Mesenchymal stem cell (in vitro differentiated cells and primary cell): ENCODE results near the gene NANP.

Experiments used
- DNase-seq: peaks from one replicate; pipeline ENCODE4 v3.0.0-alpha.2; 2013
- H2AFZ ChIP-seq: one replicate; pipeline ENCODE4 v1.6.1; 2013; ENCODE audit warnings: low read depth, mild to moderate bottlenecking, control low read depth, inconsistent platforms, low read length, moderate library complexity
- H2AK5ac ChIP-seq: 2 replicates; pipeline ENCODE4 v1.6.1; 2013; ENCODE audit warnings: low read length, moderate library complexity, mild to moderate bottlenecking, inconsistent platforms; ENCODE audit not compliant: severe bottlenecking
- H2BK120ac ChIP-seq: one replicate; pipeline ENCODE4 v1.6.1; 2013; ENCODE audit warnings: low read depth, mild to moderate bottlenecking, inconsistent platforms, low read length, moderate library complexity
- H2BK12ac ChIP-seq, 2 experiments: one replicate each; pipeline ENCODE4 v1.6.1; 2013; ENCODE audit warnings: inconsistent platforms in 2 of 2, low read length in 2 of 2, mild to moderate bottlenecking in 2 of 2, moderate library complexity in 2 of 2, control low read depth in 1 of 2
- H2BK15ac ChIP-seq: one replicate; pipeline ENCODE4 v1.6.1; 2013; ENCODE audit warnings: mild to moderate bottlenecking, low read depth, inconsistent platforms; ENCODE audit not compliant: poor library complexity, severe bottlenecking
- H2BK5ac ChIP-seq: 2 replicates; pipeline ENCODE4 v1.6.1; 2013; ENCODE audit warnings: low read depth, mild to moderate bottlenecking, low read length, control low read depth, inconsistent platforms; ENCODE audit not compliant: poor library complexity, severe bottlenecking
- H3K14ac ChIP-seq, 2 experiments: one replicate each; pipeline ENCODE4 v1.6.1; 2013; ENCODE audit warnings: inconsistent platforms in 2 of 2, low read length in 2 of 2, control low read depth in 1 of 2, mild to moderate bottlenecking in 1 of 2, moderate library complexity in 1 of 2
- H3K18ac ChIP-seq, 2 experiments: one replicate each; pipeline ENCODE4 v1.6.1; 2013; ENCODE audit warnings: inconsistent platforms in 2 of 2, low read length in 2 of 2, control low read depth in 1 of 2, low read depth in 1 of 2, mild to moderate bottlenecking in 1 of 2
- H3K23ac ChIP-seq, 2 experiments: one replicate each; pipeline ENCODE4 v1.6.1; 2013; ENCODE audit warnings: inconsistent platforms in 2 of 2, low read length in 2 of 2, mild to moderate bottlenecking in 2 of 2, moderate library complexity in 2 of 2, control low read depth in 1 of 2
- H3K27ac ChIP-seq: 2 replicates; pipeline ENCODE4 v1.5.1; 2013; ENCODE audit warnings: mild to moderate bottlenecking, moderate library complexity, low read length, control low read depth, inconsistent platforms; ENCODE audit not compliant: poor library complexity, severe bottlenecking
- H3K27me3 ChIP-seq, 2 experiments: 2 replicates each; pipeline versions ENCODE4 v1.6.1 to v1.7.0; 2013; ENCODE audit warnings: low read length in 2 of 2, mild to moderate bottlenecking in 2 of 2, moderate library complexity in 2 of 2, control low read depth in 1 of 2, inconsistent platforms in 1 of 2; ENCODE audit not compliant: control insufficient read depth in 1 of 2, insufficient read depth in 1 of 2
- H3K36me3 ChIP-seq, 2 experiments: 2 replicates each; pipeline versions ENCODE4 v1.6.1 to v1.7.0; 2013; ENCODE audit warnings: low read length in 2 of 2, control low read depth in 1 of 2, inconsistent platforms in 1 of 2, low read depth in 1 of 2, mild to moderate bottlenecking in 1 of 2; ENCODE audit not compliant: insufficient read depth in 2 of 2, control insufficient read depth in 1 of 2
- H3K4ac ChIP-seq, 2 experiments: one replicate each; pipeline ENCODE4 v1.6.1; 2013; ENCODE audit warnings: inconsistent platforms in 2 of 2, low read length in 2 of 2, mild to moderate bottlenecking in 2 of 2, moderate library complexity in 2 of 2, control low read depth in 1 of 2, low read depth in 1 of 2
- H3K4me1 ChIP-seq: 2 replicates; pipeline ENCODE4 v1.6.1; 2013; ENCODE audit warnings: low read depth, low read length, control low read depth; ENCODE audit not compliant: control insufficient read depth, insufficient read depth
- H3K4me2 ChIP-seq: 2 replicates; pipeline ENCODE4 v1.6.1; 2013; ENCODE audit warnings: low read length, mild to moderate bottlenecking, inconsistent platforms; ENCODE audit not compliant: poor library complexity, severe bottlenecking
- H3K4me3 ChIP-seq, 2 experiments: 2 replicates each; pipeline versions ENCODE4 v1.5.1 to v1.7.0; 2013; ENCODE audit warnings: low read length in 2 of 2, mild to moderate bottlenecking in 2 of 2, control low read depth in 1 of 2, low read depth in 1 of 2; ENCODE audit not compliant: insufficient read depth in 1 of 2
- H3K79me1 ChIP-seq: replicated peaks from 2 replicates; pipeline ENCODE4 v1.6.1; 2013; ENCODE audit warnings: mild to moderate bottlenecking, control low read depth, low read length, inconsistent platforms; ENCODE audit not compliant: poor library complexity, severe bottlenecking
- H3K9ac ChIP-seq: 2 replicates; pipeline ENCODE4 v1.7.0; 2013; ENCODE audit warnings: mild to moderate bottlenecking, low read length, moderate library complexity
- H3K9me3 ChIP-seq: 2 replicates; pipeline ENCODE4 v1.7.0; 2013; ENCODE audit warnings: mild to moderate bottlenecking, low read length; ENCODE audit not compliant: control insufficient read depth
- H4K8ac ChIP-seq: one replicate; pipeline ENCODE4 v1.6.1; 2013; ENCODE audit warnings: inconsistent platforms, mild to moderate bottlenecking, low read length, moderate library complexity
- H4K91ac ChIP-seq: one replicate; pipeline ENCODE4 v1.6.1; 2013; ENCODE audit warnings: mild to moderate bottlenecking, low read length, inconsistent platforms
- WGBS: methylation state at CpG from one replicate; pipeline ENCODE4 v1.1.7; 2013; ENCODE audit warnings: mixed read lengths; 5-methylcytosine and 5-hydroxymethylcytosine counted together

The NANP gene

GRCh38 chr20:25644814-25645213 lies 21.0 kb upstream of the NANP start:
- no peak overlapping the region for H2BK12ac ChIP-seq
- no peak overlapping the region for H3K23ac ChIP-seq
- H3K79me1 ChIP-seq: no peaks in the 10 kb centered on the region
- no peak overlapping the region for H3K9ac ChIP-seq
- H3K4me3 ChIP-seq: no peak overlapping the region
- H2BK5ac ChIP-seq: no peak overlapping the region
- no peak overlapping the region for H2BK120ac ChIP-seq
- no peaks in the 10 kb centered on the region for H3K4me1 ChIP-seq
- no peak overlapping the region for H4K91ac ChIP-seq
- H2AFZ ChIP-seq: no peak overlapping the region
- peaks cover 0 to 64% of the 10 kb centered on the region in 2 experiments for H3K36me3 ChIP-seq
- H3K4me2 ChIP-seq: no peak overlapping the region
- no peak overlapping the region for H4K8ac ChIP-seq
- H3K9me3 ChIP-seq: peaks cover 12% of the 10 kb centered on the region
- H3K27me3 ChIP-seq: no peaks in the 10 kb centered on the region
- no peak overlapping the region for H3K4ac ChIP-seq
- H3K18ac ChIP-seq: no peak overlapping the region
- no peak overlapping the region for H2AK5ac ChIP-seq
- H3K27ac ChIP-seq: no peak overlapping the region
- no peak overlapping the region for H3K14ac ChIP-seq
- no peak overlapping the region for H2BK15ac ChIP-seq
- DNase-seq: no peak
- 72% methylated on average over 2 of the region's 3 CpGs for WGBS

- Histone ChIP-seq H3K18ac (no peak overlapping the region), H3K79me1 (no peaks in the 10 kb centered on the region), H3K4ac (no peak overlapping the region), H2AK5ac (no peak overlapping the region), H4K8ac (no peak overlapping the region), H3K27me3 (no peaks in the 10 kb centered on the region), H2BK120ac (no peak overlapping the region), H3K36me3 (peaks cover 0 to 55% of the 10 kb centered on the region in 2 experiments), H2AFZ (no peak overlapping the region), H3K4me1 (no peaks in the 10 kb centered on the region), H3K9me3 (peaks cover 12% of the 10 kb centered on the region), H4K91ac (no peak overlapping the region), H3K14ac (no peak overlapping the region), H3K9ac (no peak overlapping the region), H2BK15ac (no peak overlapping the region), H2BK12ac (no peak overlapping the region), H2BK5ac (no peak overlapping the region), H3K4me3 (no peak overlapping the region), H3K4me2 (no peak overlapping the region), H3K27ac (no peak overlapping the region), H3K23ac (no peak overlapping the region)
- no peak for DNase-seq
Measured at GRCh38 chr20:25643716-25644115, 19.9 kb upstream of the NANP start.

GRCh38 chr20:25637247-25637646 lies 13.4 kb upstream of the NANP start:
- H3K23ac ChIP-seq: no peak overlapping the region
- no peak overlapping the region for H3K4me2 ChIP-seq
- H3K18ac ChIP-seq: no peak overlapping the region
- peaks cover 14% of the 10 kb centered on the region for H3K9me3 ChIP-seq
- no peak overlapping the region for H2BK12ac ChIP-seq
- H4K8ac ChIP-seq: no peak overlapping the region
- H3K79me1 ChIP-seq: no peaks in the 10 kb centered on the region
- no peak overlapping the region for H3K14ac ChIP-seq
- peaks cover 0 to 40% of the 10 kb centered on the region in 2 experiments for H3K36me3 ChIP-seq
- H3K27ac ChIP-seq: no peak overlapping the region
- H3K4me3 ChIP-seq: no peak overlapping the region
- no peaks in the 10 kb centered on the region for H3K4me1 ChIP-seq
- no peak overlapping the region for H3K4ac ChIP-seq
- H2BK120ac ChIP-seq: no peak overlapping the region
- no peaks in the 10 kb centered on the region for H3K27me3 ChIP-seq
- WGBS: 89% methylated on average over 2 of the region's 2 CpGs
- no peak overlapping the region for H3K9ac ChIP-seq
- H2BK5ac ChIP-seq: no peak overlapping the region
- no peak overlapping the region for H2AFZ ChIP-seq
- DNase-seq: no peak
- no peak overlapping the region for H2BK15ac ChIP-seq
- H4K91ac ChIP-seq: no peak overlapping the region
- H2AK5ac ChIP-seq: no peak overlapping the region

GRCh38 chr20:25632940-25633790 lies 9.4 kb upstream of the NANP start:
- Histone ChIP-seq H3K9ac (no peak overlapping the region), H3K14ac (no peak overlapping the region), H3K4me2 (no peak overlapping the region), H3K27ac (no peak overlapping the region), H2AK5ac (no peak overlapping the region), H3K4me3 (no peak overlapping the region), H4K8ac (no peak overlapping the region), H2AFZ (no peak overlapping the region), H2BK120ac (no peak overlapping the region), H3K18ac (no peak overlapping the region), H3K79me1 (peaks cover 4% of the 10 kb centered on the region), H4K91ac (no peak overlapping the region), H3K4me1 (no peaks in the 10 kb centered on the region), H2BK15ac (no peak overlapping the region), H3K23ac (no peak overlapping the region), H3K9me3 (peaks cover 14% of the 10 kb centered on the region), H3K4ac (no peak overlapping the region), H3K27me3 (no peaks in the 10 kb centered on the region), H3K36me3 (peaks cover 0 to 32% of the 10 kb centered on the region in 2 experiments), H2BK5ac (no peak overlapping the region), H2BK12ac (no peak overlapping the region)
- WGBS: 49% methylated on average over 3 of the region's 5 CpGs
- DNase-seq: peak; percentile 61
